ENCODE data around the gene ZNF138.
"Not testable (repeated sequence)": the region's sequence is repeated elsewhere in the genome, so short reads cannot be mapped to it uniquely, and the experiment has no call there.

The ZNF138 gene

DNA sequence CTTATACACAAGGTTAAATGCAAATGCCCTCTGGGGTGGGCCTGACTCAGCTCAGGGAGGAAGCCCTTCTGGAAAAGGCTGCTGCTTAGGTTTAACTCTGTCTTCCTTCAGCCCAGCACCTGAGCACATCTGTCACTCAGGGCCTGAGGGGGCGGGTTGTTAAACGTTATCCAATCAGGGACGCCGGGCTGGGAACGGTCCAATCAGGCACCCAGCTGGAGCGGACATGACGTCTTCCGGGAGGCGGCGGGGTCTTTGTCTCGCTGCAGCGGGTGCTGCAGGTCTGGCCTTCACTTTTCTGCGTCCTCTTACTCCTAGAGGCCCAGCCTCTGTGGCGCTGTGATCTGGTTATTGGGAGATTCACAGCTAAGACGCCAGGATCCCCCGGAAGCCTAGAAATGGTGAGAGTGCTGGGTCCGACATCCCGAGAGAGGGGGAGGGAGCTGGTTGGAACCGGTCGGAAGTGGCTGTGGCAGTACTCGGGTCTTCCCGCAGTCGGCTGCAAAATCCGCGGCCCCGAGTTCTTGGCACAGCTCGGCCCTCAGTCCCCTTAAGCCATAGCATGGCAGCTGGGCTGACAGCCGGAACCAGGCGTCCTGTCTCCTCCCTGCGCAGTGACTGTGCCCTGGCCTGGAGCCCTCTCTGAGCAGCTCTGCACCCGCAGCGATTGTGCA, at the start of gene ZNF138:
Gene ZNF138 (plus strand): TSS at position 258 of the 674 bp plus-strand sequence. CDS start 141 bp downstream, at position 399.
- TF ChIP-seq ZNF274 (IDR thresholded peaks at IDR 0.05; ENCODE audit: low read depth, low read length), result no peak

GRCh38 chr7:64744680-64745079, 49.5 kb upstream of the ZNF138 start:
- TF ChIP-seq ZNF274 (IDR thresholded peaks at IDR 0.05; ENCODE audit: low read depth, low read length), result no peak
- no peak overlapping the region for H3K4me3 ChIP-seq (ENCODE audit: low read length)

More for the DNA sequence above, at the start of gene ZNF138:
- peak within 1 kb of the TSS; percentile 94 for H3K4me3 ChIP-seq (ENCODE audit: low read length)

- TF ChIP-seq ZNF274 (IDR thresholded peaks at IDR 0.05; ENCODE audit: low read depth, low read length), result no peak
- H3K4me3 ChIP-seq (ENCODE audit: low read length), result no peak overlapping the region
Observed at GRCh38 chr7:64747802-64748201, 46.4 kb upstream of the ZNF138 start.

- H3K4me3 ChIP-seq (ENCODE audit: low read length), result no peak overlapping the region
Observed at GRCh38 chr7:64753032-64753431, 41.2 kb upstream of the ZNF138 start.

DNA sequence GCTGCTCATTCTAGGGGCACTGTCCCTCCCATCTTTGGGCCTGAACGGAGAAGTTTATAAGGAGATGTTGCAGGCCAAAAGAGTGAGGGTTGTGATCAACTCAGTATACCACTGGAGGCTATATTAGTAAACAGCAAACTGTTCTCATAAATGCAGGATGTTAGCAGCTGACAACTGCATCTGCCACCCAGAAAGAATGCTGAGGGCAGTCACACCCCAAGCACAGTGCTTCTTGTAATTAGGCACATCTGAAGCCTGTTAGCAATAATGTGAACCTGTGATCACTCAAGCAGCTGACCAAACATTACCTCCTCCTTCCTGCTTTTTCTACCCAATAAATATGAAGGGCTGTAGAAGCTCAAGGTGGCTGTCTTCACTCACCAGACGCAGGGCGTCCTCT, 38.4 kb upstream of the ZNF138 start:
- H3K4me3 ChIP-seq (ENCODE audit: low read length), result no peak overlapping the region

More at GRCh38 chr7:64753032-64753431, 41.2 kb upstream of the ZNF138 start:
- no peak for TF ChIP-seq ZNF274 (IDR thresholded peaks at IDR 0.05; ENCODE audit: low read depth, low read length)

DNA sequence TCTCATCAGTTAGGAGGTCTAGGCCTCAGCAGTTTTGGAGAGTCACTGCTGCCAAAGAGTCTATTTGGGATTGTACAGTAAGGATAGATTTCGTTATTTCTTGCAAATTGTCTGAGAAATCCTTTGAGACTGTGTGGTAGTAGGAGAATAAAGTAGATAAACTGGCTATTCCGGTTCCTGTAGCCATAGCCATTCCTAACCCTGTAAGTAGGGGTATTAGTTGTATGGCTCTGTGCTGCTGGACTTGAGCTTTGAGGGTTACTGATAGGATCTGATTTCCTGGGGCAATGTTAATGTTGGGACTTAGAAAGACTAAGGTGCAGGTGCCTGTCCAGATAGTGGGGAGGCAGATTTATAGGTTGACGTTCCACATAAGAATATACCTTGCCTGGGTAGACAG, 36.1 kb upstream of the ZNF138 start:
- TF ChIP-seq ZNF274 (IDR thresholded peaks at IDR 0.05; ENCODE audit: low read depth, low read length), result no peak
- H3K4me3 ChIP-seq (ENCODE audit: low read length), result no peak overlapping the region

More for the DNA sequence above, 38.4 kb upstream of the ZNF138 start:
- TF ChIP-seq ZNF274 (IDR thresholded peaks at IDR 0.05; ENCODE audit: low read depth, low read length), result no peak

GRCh38 chr7:64768824-64769223, 25.4 kb upstream of the ZNF138 start:
- no peak overlapping the region for H3K4me3 ChIP-seq (ENCODE audit: low read length)
- TF ChIP-seq ZNF274 (IDR thresholded peaks at IDR 0.05; ENCODE audit: low read depth, low read length), result no peak

DNA sequence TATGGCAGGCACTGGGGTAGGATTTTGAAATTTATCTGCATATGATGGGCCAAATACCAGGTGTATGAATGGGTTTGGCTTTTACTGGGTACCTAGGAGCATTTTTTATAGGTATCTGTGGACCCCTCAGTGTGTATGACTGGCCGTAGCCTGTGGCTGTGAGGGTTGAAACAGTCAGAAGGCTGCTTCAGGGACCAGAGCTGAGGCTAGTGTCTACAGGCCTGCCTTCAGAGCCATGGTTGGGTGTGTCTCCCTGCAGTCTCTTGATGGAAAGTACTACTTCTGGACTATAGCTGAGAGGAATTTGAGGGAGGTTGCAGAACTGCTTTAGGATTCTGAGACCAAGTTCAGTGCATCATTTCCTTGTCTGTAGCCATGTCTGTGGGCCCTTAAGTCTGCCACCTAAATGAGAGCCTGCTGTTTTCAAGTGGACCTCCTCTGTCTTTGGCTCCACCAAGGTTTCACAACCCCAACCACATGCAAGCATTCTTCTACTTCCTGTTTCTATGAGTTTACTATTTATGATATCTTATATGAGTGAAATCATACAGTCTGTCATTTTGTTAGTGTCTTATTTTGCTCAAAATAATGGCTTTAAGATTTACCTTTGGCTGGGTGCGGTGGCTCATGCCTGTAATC, 19.9 kb upstream of the ZNF138 start:
- no peak overlapping the region for H3K4me3 ChIP-seq (ENCODE audit: low read length)
- no peak for TF ChIP-seq ZNF274 (IDR thresholded peaks at IDR 0.05; ENCODE audit: low read depth, low read length)

DNA sequence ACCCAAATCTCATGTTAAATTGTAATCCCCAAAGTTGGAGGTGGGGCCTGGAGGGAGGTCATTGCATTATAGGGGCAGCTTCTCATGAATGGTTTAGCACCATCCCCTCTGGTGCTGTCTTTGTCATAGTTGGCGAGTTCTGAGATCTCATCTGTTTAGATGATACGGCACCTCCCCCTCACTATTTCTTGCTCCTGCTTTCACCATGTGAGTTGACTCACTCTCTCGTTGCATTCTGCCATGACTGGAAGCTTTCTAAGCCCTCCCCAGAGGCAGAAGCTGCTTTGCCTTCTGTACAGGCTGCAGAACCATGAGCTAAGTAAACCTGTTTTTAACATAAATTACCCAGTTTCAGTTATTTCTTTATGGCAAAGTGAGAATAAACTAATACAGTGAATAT, 18.9 kb upstream of the ZNF138 start:
- no peak overlapping the region for H3K4me3 ChIP-seq (ENCODE audit: low read length)
- TF ChIP-seq ZNF274 (IDR thresholded peaks at IDR 0.05; ENCODE audit: low read depth, low read length), result no peak

DNA sequence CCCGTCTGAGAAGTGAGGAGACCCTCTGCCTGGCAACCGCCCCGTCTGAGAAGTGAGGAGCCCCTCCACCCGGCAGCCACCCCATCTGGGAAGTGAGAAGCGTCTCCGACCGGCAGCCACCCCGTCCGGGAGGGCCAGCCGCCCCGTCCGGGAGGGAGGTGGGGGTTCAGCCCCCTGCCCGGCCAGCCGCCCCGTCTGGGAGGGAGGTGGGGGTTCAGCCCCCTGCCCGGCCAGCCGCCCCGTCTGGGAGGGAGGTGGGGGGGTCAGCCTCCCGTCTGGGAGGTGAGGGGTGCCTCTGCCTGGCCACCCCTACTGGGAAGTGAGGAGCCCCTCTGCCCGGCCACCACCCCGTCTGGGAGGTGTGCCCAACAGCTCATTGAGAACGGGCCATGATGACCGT, 9.4 kb upstream of the ZNF138 start:
- not testable (repeated sequence) for H3K4me3 ChIP-seq (ENCODE audit: low read length)

- no peak for TF ChIP-seq ZNF274 (IDR thresholded peaks at IDR 0.05; ENCODE audit: low read depth, low read length)
- no peak overlapping the region for H3K4me3 ChIP-seq (ENCODE audit: low read length)
Observed at GRCh38 chr7:64787295-64787694, 6.9 kb upstream of the ZNF138 start.

GRCh38 chr7:64789241-64789640, 5.0 kb upstream of the ZNF138 start:
- not testable (repeated sequence) for H3K4me3 ChIP-seq (ENCODE audit: low read length)

- H3K4me3 ChIP-seq (ENCODE audit: low read length), result no peak overlapping the region
- no peak for TF ChIP-seq ZNF274 (IDR thresholded peaks at IDR 0.05; ENCODE audit: low read depth, low read length)
Observed at GRCh38 chr7:64793106-64793755, 997 bp upstream of the ZNF138 start.

- TF ChIP-seq ZNF274 (IDR thresholded peaks at IDR 0.05; ENCODE audit: low read depth, low read length), result no peak
- H3K4me3 ChIP-seq (ENCODE audit: low read length), result peak overlapping the region; percentile 94
Observed at GRCh38 chr7:64795176-64795575, 948 bp downstream of the ZNF138 start.

- not testable (repeated sequence) for H3K4me3 ChIP-seq (ENCODE audit: low read length)
Observed at GRCh38 chr7:64799169-64799568, 4.9 kb downstream of the ZNF138 start.
